ENCODE results near the gene PLCH2.
"Not testable (repeated sequence)": the region's sequence is repeated elsewhere in the genome, so short reads cannot be mapped to it uniquely, and the experiment has no call there.

The PLCH2 gene

GRCh38 chr1:2441746-2442145 is 34.3 kb upstream of the PLCH2 start:
- no peak for DNase-seq

DNA sequence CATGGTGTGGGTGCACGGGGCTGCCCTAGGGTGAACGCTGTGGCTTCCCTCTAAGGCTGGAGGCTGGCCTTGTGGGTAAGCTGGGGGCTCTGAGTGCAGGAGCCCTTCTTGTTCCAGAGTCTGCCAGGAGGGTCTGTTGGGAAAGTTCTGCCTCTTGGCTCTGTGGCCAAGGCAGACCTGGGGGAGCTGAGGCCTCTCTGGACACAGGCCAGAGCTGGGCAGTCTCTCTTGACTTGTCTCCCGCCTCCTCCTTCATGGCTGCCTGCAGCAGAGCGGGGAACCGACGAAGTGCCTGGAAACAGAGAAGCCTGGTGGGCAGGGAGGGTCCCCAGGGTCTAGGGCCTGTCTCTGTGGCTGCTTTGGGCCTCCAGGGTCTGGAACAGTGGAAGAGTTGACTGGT is 33.4 kb upstream of the PLCH2 start:
- no peak for DNase-seq

DNA sequence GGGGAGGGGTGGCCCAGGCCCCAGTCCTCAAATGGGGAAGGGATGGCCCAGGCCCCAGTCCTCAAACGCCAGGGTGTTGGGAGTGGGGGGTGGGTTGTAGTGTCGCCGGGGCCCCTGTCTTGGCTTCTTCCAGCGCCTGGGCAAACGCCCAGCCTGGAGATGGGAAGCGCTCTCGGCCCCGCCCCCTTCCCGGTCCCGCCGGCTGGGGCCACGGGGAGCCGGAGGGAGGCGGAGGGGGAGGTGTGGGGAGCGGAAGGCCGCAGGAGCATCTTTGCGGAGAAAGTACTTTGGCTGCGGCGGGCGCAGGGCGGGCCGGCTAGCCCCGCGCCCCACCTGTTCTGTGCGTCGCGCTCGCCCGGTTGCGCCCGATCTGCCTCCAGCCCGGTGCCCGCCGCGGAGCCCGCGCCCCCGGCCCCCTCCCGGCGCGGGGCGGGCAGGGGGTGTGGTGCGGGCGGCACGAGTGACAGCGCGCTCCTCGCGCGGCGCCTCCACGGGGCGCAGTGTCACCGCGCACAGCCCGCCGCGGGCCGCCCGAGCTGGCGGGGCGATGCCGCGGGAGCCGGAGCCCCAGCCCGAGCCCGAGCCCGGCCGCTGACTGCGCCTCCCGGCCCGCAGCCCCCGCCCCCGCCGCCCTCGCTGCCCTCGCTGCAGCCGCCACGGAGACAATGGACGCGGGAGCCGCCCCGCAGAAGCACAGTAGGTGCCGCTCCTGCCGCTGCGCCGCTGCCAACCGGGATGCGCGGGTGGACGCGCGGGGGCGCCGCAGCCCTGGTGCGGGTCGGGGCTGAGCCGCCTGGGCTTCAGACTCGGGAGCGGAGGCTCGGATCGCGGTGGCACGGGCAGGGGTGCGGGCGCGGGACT is 32.6 kb upstream of the PLCH2 start:
- DNase-seq, result peak; percentile 10 to 17

DNA sequence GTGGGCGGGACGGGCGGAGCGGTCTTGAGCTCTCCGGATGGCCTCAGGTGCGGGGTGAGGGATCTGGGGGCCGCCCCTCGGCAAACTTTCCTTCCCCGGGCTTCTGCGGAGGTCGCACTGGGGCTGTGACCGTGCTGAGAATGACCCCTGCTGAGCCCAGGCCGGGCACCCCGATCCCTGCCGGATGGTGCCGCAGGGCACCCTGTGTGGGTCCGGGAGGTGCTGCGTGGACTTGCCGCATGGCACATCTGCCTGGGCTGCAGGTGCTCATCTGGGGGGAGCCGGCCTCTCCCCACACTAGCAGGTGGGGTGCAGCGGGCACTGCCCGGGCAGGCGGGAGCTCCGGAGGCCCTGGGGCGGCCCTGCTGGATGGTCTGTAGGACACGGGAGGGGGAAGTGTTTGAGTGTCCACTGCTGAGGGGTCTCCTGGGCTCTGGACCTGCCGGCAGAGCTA is 31.9 kb upstream of the PLCH2 start:
- DNase-seq, result no peak

DNA sequence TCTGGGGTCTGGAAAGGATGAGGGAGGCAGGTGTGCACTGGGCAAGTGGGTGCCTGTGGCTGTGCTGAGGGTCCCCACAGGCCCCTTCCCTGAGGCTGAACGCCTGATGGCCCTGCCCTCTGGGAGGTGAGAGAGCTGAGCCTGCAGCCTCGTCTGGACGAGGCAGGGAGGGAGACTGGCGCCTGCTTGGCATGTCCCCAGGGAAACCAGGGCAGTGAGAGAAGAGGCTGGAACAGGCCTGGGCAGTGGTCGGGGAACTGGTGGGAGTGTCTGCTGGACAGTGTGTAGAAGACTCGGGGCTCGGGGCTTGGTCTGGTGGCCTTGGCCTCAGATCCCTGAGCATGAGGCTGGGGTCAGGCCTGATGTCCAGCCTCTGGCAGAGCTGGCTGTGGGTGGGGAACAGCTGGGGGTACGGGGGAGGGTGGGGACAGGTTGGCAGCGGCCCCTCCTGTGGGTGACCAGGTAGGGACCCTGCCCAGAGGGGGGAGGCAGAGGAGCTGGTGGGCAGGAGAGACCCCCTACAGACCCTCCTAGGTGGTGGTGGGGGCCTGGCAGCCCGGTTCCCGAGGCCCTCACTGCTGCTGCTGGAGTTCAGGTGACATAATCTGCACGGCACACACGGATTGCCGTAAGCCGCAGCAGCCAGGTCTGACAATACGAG is 30.8 kb upstream of the PLCH2 start:
- DNase-seq, result no peak

DNA sequence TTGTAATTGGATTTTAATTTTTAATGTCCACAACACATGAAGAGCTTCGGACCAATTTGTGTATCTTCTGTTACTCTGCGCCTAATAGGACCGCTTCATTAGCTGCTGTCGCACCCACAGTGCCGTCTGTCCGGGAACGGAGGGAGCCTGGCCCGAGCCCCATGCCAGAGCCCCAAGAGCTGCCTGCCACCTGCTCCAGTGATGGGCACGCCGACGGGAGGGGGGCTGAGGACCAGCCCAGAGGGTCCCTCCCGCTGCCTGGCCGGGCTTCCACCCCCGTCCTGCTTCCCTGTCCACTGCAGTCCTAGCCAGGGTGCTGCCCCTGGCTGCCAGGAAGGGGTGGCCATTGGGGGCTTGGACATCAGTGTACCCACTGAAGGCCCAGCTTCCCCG is 30.3 kb upstream of the PLCH2 start:
- no peak for DNase-seq

DNA sequence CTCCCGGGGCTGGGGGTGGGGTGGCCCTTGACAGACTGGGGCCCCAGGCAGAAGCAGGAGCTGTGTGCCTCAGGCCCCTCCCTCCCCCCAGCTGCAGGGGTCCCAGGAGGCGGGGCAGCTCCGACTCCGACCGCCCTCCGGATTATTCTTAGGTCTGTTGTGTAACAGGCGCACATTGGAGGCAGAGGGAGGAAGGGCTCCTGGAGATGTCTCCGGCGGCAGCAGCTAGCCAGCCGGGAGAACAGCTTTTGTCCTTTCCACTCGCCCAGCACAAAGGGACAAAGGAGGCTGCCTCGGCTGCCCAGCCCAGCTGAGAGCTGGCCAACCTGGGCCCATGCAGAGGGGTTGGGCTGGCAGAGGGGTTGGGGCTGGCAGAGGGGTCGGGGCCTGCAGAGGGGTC is 29.7 kb upstream of the PLCH2 start:
- DNase-seq, result no peak

DNA sequence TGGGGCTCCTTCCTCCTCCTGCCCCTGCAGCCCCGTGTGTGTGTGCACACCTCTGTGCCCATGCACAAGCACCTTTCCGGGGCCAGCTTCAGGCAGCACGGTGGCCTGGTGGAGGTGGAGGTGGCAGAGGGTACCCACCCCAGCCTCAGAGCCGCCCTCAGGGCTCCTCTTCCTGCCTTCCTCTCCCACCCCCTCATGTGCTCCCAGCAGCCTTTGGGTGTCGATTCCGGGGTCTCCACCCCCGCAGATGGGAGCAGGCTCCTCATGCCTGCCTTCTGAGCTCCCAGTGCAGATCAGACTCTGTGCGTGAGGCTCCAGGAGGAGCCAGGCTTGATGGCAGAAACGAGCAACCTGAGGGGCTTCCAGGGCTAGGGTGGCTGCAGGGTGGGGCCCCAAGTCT is 29.2 kb upstream of the PLCH2 start:
- DNase-seq, result no peak

DNA sequence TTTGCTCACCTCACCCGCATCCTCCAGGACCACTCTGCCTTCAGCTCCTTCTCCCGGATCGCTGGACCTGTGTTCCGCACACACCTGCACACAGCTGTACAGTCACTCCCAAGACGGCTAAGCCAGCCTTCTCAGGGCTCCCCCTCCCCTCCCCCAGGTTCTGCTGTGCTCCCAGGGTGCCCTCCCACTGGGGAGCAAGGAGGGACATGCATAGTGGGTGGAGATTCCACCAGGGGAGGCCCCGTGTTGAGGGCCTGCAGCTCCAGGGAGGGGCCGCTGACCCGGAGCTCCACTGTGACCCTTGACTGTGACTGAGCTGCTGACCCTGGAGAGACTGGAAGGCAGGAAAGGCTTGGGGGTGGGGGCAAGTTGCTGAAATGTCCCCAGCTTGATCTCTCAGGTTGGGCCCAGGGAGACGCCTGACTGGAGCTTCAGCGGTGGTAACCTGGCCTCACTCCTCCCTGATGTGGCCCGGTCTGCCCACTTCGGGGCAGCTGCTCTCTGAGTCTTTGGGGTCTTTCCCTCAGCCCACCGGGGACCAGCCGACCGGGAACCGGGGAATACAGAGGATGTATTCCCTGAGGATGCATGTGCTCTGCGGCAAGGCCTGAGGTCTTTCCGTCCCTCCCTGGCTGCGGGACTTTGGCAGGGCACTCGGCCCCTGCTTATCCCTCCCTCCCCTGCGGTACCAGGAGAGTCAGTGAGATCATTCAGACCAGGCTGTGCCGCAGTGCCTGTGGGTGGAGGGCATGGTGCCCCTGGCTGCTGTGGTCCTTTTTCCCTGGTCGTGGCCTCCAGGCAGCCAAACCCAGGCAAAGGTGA is 28.6 kb upstream of the PLCH2 start:
- no peak for DNase-seq

DNA sequence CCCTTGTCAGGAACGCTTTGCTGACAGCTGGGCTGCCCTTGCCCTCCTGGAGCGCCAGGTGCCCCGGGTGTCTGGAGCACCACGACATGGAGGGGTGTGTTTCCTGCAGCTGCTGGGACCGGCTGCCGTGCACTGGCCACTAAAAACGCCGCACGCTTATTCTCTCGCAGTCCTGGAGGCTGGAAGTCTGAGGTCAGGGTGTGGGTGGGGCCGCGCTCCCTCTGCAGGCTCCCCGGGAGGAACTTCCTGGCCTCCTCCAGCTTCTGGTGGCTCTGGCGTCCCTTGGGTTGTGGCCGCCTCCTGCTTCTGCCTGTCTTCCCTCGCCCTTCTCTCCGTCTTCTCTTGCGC is 28.0 kb upstream of the PLCH2 start:
- DNase-seq, result no peak

- no peak for DNase-seq
Observed at GRCh38 chr1:2449636-2450454, 26.2 kb upstream of the PLCH2 start.

GRCh38 chr1:2451741-2452140 is 24.3 kb upstream of the PLCH2 start:
- DNase-seq, result no peak

- no peak for DNase-seq
Observed at GRCh38 chr1:2452201-2452931, 23.7 kb upstream of the PLCH2 start.

GRCh38 chr1:2452932-2453315 is 23.2 kb upstream of the PLCH2 start:
- no peak for DNase-seq

DNA sequence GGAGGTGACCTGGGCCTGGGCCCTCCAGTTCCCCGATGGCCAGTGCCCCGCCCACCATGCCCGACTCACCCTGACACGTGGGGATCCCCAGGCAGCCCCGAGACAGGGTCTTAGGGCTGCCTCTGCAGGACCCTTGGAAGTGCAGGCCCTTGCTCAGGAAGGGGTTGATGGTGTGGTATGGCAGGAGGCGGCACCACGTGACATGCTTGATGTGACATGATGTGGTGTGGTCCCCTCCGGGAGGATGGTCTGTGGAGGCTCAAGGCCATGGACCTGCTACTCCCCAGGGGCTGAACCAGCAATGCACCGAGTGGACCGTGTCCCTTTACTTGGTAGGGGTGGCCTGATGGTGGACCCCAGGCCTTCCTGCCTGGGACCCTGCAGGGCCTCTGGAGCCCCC is 21.9 kb upstream of the PLCH2 start:
- DNase-seq, result no peak

DNA sequence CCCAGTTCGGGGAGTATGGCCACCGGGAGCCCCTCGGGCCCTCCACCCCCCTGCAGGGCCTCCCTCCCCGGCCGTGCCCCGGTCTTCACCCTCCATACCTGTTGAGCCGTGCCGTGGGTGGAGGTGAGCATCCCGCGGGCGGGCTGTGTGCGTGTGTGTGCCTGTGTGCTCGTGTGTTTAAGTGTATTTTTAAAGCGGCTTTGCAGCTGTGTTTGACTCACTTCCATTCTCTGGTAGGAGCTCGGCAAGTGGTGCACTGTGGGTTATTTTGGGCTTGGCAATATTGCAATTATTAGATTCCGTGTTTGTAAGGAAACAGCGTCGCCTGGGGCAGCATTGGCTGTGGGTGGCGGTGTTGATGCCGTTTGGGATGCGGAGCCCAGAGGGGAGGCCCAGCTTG is 20.3 kb upstream of the PLCH2 start:
- DNase-seq, result no peak

GRCh38 chr1:2457444-2457843 is 18.6 kb upstream of the PLCH2 start:
- DNase-seq, result no peak

GRCh38 chr1:2458687-2459086 is 17.4 kb upstream of the PLCH2 start:
- no peak for DNase-seq

GRCh38 chr1:2459102-2459753 is 16.9 kb upstream of the PLCH2 start:
- DNase-seq, result not testable (repeated sequence)

GRCh38 chr1:2459757-2460156 is 16.3 kb upstream of the PLCH2 start:
- no peak for DNase-seq

DNA sequence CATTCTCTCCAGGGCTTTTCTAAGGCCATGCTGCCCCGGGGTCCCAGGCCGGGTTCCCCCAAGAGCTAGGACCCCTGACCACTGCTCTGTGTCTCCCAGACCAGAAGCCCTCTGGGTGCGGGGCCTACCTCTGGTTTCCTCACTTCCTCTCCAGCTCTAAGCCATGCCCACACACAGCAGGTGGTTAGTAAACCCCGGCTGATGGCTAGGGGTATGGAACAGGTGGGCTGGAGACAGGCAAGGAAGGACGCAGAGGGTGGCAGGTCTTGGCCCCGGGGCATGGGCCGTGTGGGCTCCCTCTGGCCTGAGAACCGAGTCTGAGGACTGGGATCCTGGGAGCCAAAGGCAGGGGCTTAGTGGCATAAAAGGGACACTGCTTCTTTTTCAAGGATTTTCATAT is 15.9 kb upstream of the PLCH2 start:
- DNase-seq, result no peak
